HEK293 (cell line): ENCODE data around the gene LDLRAD4.
A peak's percentile ranks its signal among the peaks of the same experiment; 100 is the strongest.

ENCODE experiments used
- CTCF ChIA-PET: fragments of 350-600 bp; formaldehyde crosslinking; extraction: SDS; loops from one replicate; lab custom pipeline; 2021; ENCODE audit warnings: antibody characterized with exemption; lab: Yijun Ruan, JAX
- POLR2A ChIA-PET: fragments of 300-600 bp; formaldehyde crosslinking; extraction: SDS; loops from one replicate; lab custom pipeline; 2020; ENCODE audit warnings: antibody characterized with exemption, inconsistent platforms; lab: Yijun Ruan, JAX
- H3K27ac ChIP-seq: fragments of 200-500 bp; sonication (Bioruptor generic); 2 replicates; pipeline ENCODE4 v1.5.1; 2014; ENCODE audit warnings: low read depth, low read length, control low read depth, inconsistent platforms; ENCODE audit errors: extremely low read depth
- H3K36me3 ChIP-seq, 2 experiments: fragments of 200-500 bp in 1 of 2; sonication (Bioruptor generic) in 1 of 2; 1 replicate in 1 of 2; 2 replicates in 1 of 2; pipeline ENCODE4 v1.5.1; 2014 to 2017; ENCODE audit warnings: inconsistent platforms in 2 of 2, low read length in 2 of 2; ENCODE audit not compliant: control insufficient read depth in 2 of 2, insufficient read depth in 1 of 2
- H3K4me1 ChIP-seq: fragments of 200-500 bp; sonication (Bioruptor generic); 2 replicates; pipeline ENCODE4 v1.5.1; 2014; ENCODE audit warnings: mild to moderate bottlenecking, low read length, inconsistent platforms; ENCODE audit not compliant: control insufficient read depth, insufficient read depth
- H3K4me3 ChIP-seq: 2 replicates; pipeline ENCODE4 v1.5.1; 2011; ENCODE audit warnings: low read depth, mild to moderate bottlenecking, control low read depth, low read length, moderate library complexity
- H3K9me3 ChIP-seq: fragments of 200-500 bp; sonication (Bioruptor generic); 2 replicates; pipeline ENCODE4 v1.5.1; 2014; ENCODE audit warnings: low read depth, low read length, inconsistent platforms; ENCODE audit not compliant: control insufficient read depth, insufficient read depth
- EGR2 ChIP-seq: fragments of 450-650 bp; formaldehyde crosslinking; IDR thresholded peaks from 2 replicates; pipeline ENCODE4 v1.5.1; 2016; ENCODE audit warnings: low read depth, missing biosample characterization, missing genetic modification characterization
- GLIS2 ChIP-seq: fragments of 450-650 bp; formaldehyde crosslinking; IDR thresholded peaks from 2 replicates; pipeline ENCODE4 v1.5.1; 2016; ENCODE audit warnings: missing biosample characterization, missing genetic modification characterization
- KLF9 ChIP-seq: fragments of 450-650 bp; formaldehyde crosslinking; IDR thresholded peaks from 2 replicates; pipeline ENCODE4 v1.5.1; 2016; ENCODE audit warnings: missing biosample characterization, missing genetic modification characterization, low read depth
- MEIS1 ChIP-seq: sonication (generic); formaldehyde crosslinking; IDR thresholded peaks from 2 replicates; pipeline ENCODE4 v1.8.1; 2022; ENCODE audit warnings: missing genetic modification reagents, mild to moderate bottlenecking, borderline replicate concordance
- RBAK ChIP-seq: fragments of 450-650 bp; formaldehyde crosslinking; IDR thresholded peaks from 2 replicates; pipeline ENCODE4 v1.5.1; 2016; ENCODE audit warnings: missing biosample characterization, missing genetic modification characterization
- ZBTB8A ChIP-seq: fragments of 450-650 bp; formaldehyde crosslinking; IDR thresholded peaks from 2 replicates; pipeline ENCODE4 v1.5.1; 2016; ENCODE audit warnings: missing biosample characterization, missing genetic modification characterization
- ZEB2 ChIP-seq: fragments of 450-650 bp; formaldehyde crosslinking; IDR thresholded peaks from 2 replicates; pipeline ENCODE4 v1.5.1; 2016; ENCODE audit warnings: missing biosample characterization, missing genetic modification characterization
- ZFHX2 ChIP-seq: fragments of 450-650 bp; formaldehyde crosslinking; conservative IDR thresholded peaks from 2 replicates; pipeline ENCODE4 v1.5.1; 2016; ENCODE audit warnings: missing biosample characterization, missing genetic modification characterization
- ZIC2 ChIP-seq: fragments of 450-650 bp; formaldehyde crosslinking; IDR thresholded peaks from 2 replicates; pipeline ENCODE4 v1.5.1; 2016; ENCODE audit warnings: missing biosample characterization, missing genetic modification characterization
- ZNF169 ChIP-seq: fragments of 450-650 bp; formaldehyde crosslinking; IDR thresholded peaks from 2 replicates; pipeline ENCODE4 v1.5.1; 2016; ENCODE audit warnings: missing biosample characterization, missing genetic modification characterization
- ZNF175 ChIP-seq: fragments of 450-650 bp; formaldehyde crosslinking; IDR thresholded peaks from 2 replicates; pipeline ENCODE4 v1.5.1; 2016; ENCODE audit warnings: missing biosample characterization, missing genetic modification characterization
- ZNF2 ChIP-seq: fragments of 450-650 bp; formaldehyde crosslinking; IDR thresholded peaks from 2 replicates; pipeline ENCODE4 v1.5.1; 2016; ENCODE audit warnings: missing biosample characterization, missing genetic modification characterization
- ZNF23 ChIP-seq: fragments of 450-650 bp; formaldehyde crosslinking; IDR thresholded peaks from 2 replicates; pipeline ENCODE4 v1.5.1; 2016; ENCODE audit warnings: missing biosample characterization, missing genetic modification characterization, borderline replicate concordance
- ZNF24 ChIP-seq: fragments of 450-650 bp; formaldehyde crosslinking; IDR thresholded peaks from 2 replicates; pipeline ENCODE4 v1.5.1; 2016; ENCODE audit warnings: missing biosample characterization, missing genetic modification characterization
- ZNF510 ChIP-seq: fragments of 450-650 bp; formaldehyde crosslinking; IDR thresholded peaks from 2 replicates; pipeline ENCODE4 v1.5.1; 2018; ENCODE audit warnings: mild to moderate bottlenecking, missing genetic modification characterization, missing biosample characterization; ENCODE audit not compliant: insufficient replicate concordance
- ZNF521 ChIP-seq: fragments of 450-650 bp; formaldehyde crosslinking; IDR thresholded peaks from 2 replicates; pipeline ENCODE4 v1.5.1; 2017; ENCODE audit warnings: missing biosample characterization, mild to moderate bottlenecking, missing genetic modification characterization
- ZNF76 ChIP-seq: fragments of 450-650 bp; formaldehyde crosslinking; IDR thresholded peaks from 2 replicates; pipeline ENCODE4; 2016; ENCODE audit warnings: low read depth, missing biosample characterization, missing genetic modification characterization, borderline replicate concordance
- ZNF792 ChIP-seq: fragments of 450-650 bp; formaldehyde crosslinking; IDR thresholded peaks from 2 replicates; pipeline ENCODE4 v1.5.1; 2016; ENCODE audit warnings: missing biosample characterization, missing genetic modification characterization
- ZNF837 ChIP-seq: fragments of 450-650 bp; formaldehyde crosslinking; IDR thresholded peaks from 2 replicates; pipeline ENCODE4 v1.5.1; 2016; ENCODE audit warnings: missing biosample characterization, missing genetic modification characterization
- ZSCAN4 ChIP-seq: fragments of 450-650 bp; formaldehyde crosslinking; IDR thresholded peaks from 2 replicates; pipeline ENCODE4 v1.5.1; 2017; ENCODE audit warnings: missing biosample characterization, missing genetic modification characterization
- TF ChIP-seq, protein P1 (sequence below): fragments of 450-650 bp; formaldehyde crosslinking; IDR thresholded peaks from 2 replicates; pipeline ENCODE4 v1.5.1; 2017; ENCODE audit warnings: missing biosample characterization, mild to moderate bottlenecking, missing genetic modification characterization, moderate library complexity
- TF ChIP-seq, protein P2 (sequence below): fragments of 450-650 bp; formaldehyde crosslinking; IDR thresholded peaks from 2 replicates; pipeline ENCODE4 v1.5.1; 2016; ENCODE audit warnings: missing biosample characterization, missing genetic modification characterization

The LDLRAD4 gene

DNA sequence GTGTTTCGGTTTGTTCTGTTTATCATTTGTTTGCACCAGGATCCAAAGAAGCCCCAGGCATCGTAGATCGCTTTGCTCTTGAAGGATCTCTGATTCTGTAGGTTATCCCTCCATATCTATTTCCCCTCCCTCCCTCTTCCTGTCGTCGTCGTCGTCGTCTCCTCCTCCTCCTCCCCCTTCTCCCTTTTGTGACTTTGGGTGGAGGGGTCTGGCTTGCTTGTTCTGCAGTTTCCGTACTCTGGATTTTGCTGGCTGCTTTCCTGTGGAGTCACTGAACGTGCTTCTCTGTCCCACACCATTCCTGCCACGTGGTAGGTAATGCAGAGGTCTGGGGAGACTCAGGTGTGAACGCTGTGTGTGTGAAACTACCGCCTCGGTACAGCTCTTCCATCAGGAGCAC lies 225.0 kb downstream of the LDLRAD4 start:
- H3K4me1 ChIP-seq: peaks cover 20% of the 10 kb centered on the region
- no peak overlapping the region for H3K27ac ChIP-seq

DNA sequence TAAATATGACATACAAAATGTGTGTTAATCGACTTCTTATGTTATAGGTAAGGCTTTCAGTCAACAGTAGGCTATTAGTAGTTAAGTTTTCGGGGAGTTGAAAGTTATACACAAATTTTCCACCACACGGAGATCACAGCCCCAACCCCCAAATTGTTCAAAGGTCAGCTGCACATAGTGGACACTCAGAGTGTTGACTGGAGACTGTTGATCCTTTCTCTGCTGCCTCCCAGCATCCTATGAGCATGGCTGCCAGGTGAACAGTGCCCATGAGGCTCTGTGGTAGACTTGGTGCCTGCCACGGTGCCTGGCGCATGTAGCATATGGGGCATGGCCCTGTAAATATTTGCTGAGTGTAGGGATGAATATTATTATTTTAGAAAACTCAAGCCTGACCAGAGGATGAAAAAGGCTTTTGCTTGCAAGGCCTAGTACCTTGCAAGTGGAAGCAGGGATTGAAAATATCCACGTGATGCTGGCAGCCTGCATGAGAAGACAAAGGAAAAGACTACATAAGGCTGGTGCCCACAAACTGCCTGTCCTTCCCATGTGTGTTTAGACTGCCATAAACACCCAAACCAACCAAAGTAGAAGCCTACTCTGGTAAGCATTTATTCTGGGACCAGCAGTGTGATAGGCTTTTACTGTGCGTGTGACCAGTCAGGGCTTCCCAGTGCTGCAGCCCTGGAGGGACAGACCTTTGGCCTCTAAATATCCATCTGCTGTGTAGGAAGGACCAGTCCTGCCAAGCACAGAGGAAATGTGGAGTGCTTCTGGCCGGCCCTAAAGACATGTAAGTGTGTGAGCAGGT lies 226.1 kb downstream of the LDLRAD4 start:
- H3K9me3 ChIP-seq: no peaks in the 10 kb centered on the region
- H3K27ac ChIP-seq: no peak overlapping the region
- H3K4me1 ChIP-seq: peaks cover 20% of the 10 kb centered on the region
- ChIA-PET CTCF (no interaction called here), POLR2A (no interaction called here)
- H3K36me3 ChIP-seq: no peaks in the 10 kb centered on the region
- TF ChIP-seq ZNF24 (no peak), ZNF175 (tag by site-specific recombination) (no peak), ZIC2 (no peak), ZNF837 (no peak), ZNF76 (tag by site-specific recombination) (no peak), ZNF792 (no peak), ZNF521 (tag by site-specific recombination) (no peak), ZNF2 (tag by site-specific recombination) (no peak)
- no peak overlapping the region for H3K4me3 ChIP-seq

More for the DNA sequence above, 225.0 kb downstream of the LDLRAD4 start:
- no peaks in the 10 kb centered on the region for H3K9me3 ChIP-seq
- H3K4me3 ChIP-seq: no peak overlapping the region
- ChIA-PET CTCF (no interaction called here), POLR2A (no interaction called here)
- H3K36me3 ChIP-seq: no peaks in the 10 kb centered on the region
- TF ChIP-seq MEIS1 (CRISPR knock-in tag): no peak
- no peak for TF ChIP-seq ZBTB8A (tag by site-specific recombination)
- no peak for TF ChIP-seq ZNF169
- TF ChIP-seq ZNF76 (tag by site-specific recombination): no peak
- no peak for TF ChIP-seq ZNF23 (tag by site-specific recombination)
- TF ChIP-seq, all 188 proteins: peak for 0

GRCh38 chr18:13445241-13445897 lies 226.8 kb downstream of the LDLRAD4 start:
- TF ChIP-seq, protein P1, sequence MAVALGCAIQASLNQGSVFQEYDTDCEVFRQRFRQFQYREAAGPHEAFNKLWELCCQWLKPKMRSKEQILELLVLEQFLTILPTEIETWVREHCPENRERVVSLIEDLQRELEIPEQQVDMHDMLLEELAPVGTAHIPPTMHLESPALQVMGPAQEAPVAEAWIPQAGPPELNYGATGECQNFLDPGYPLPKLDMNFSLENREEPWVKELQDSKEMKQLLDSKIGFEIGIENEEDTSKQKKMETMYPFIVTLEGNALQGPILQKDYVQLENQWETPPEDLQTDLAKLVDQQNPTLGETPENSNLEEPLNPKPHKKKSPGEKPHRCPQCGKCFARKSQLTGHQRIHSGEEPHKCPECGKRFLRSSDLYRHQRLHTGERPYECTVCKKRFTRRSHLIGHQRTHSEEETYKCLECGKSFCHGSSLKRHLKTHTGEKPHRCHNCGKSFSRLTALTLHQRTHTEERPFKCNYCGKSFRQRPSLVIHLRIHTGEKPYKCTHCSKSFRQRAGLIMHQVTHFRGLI (tag by site-specific recombination): no peak
- TF ChIP-seq EGR2 (tag by site-specific recombination): peak; percentile 87
- TF ChIP-seq, protein P2, sequence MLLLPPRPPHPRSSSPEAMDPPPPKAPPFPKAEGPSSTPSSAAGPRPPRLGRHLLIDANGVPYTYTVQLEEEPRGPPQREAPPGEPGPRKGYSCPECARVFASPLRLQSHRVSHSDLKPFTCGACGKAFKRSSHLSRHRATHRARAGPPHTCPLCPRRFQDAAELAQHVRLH (tag by site-specific recombination): no peak
- no peak for TF ChIP-seq ZNF510 (tag by site-specific recombination)
- TF ChIP-seq ZSCAN4: peak; percentile 81
- TF ChIP-seq RBAK: no peak
- TF ChIP-seq ZEB2 (tag by site-specific recombination): no peak
- peak; percentile 28; the same call in 1 of the 2 replicates for TF ChIP-seq KLF9
- TF ChIP-seq ZFHX2 (tag by site-specific recombination): peak; percentile 94
- no peak for TF ChIP-seq GLIS2 (tag by site-specific recombination)
- TF ChIP-seq ZNF2 (tag by site-specific recombination): no peak
- POLR2A ChIA-PET: no interaction called here
- Histone ChIP-seq H3K27ac (no peak overlapping the region), H3K4me1 (peaks cover 20% of the 10 kb centered on the region), H3K4me3 (no peak overlapping the region), H3K36me3 (no peaks in the 10 kb centered on the region), H3K9me3 (no peaks in the 10 kb centered on the region)
- CTCF ChIA-PET: no interaction called here
